ENCODE results near the gene ATP2A1. TPM values are rescaled to one million over a fixed set of nuclear protein-coding genes. Genes with fewer than 3 reads are reported as not detected.

ATP2A1 gene
- polyA plus RNA-seq, 2 of the 4 experiments (the other 2 are of a cell fraction): 0.96 to 5.2 TPM

DNA sequence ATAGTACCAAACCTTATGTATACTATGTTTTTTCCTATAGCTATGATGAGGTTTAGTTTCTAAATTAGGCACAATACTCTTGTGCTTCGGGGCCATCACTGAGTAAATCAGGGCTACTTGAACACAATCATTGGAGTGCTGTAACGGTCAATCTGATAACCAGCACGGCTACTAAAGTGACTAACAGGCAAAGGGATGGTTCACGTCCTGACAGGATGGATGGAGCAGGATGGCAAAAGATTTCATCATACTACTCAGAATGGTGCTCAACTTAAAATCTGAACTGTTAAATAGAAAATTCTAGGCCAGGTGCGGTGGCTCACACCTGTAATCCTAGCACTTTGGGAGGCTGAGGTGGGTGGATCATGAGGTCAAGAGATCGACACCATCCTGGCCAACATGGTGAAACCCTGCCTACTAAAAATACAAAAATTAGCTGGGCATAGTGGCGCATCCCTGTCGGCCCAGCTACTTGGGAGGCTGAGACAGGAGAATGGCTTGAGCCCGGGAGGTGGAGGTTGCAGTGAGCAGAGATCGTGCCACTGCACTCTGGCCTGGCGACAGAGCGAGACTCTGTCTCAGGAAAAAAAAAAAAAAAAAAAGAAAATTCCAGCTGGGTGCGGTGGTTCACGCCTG lies 39.2 kb upstream of the ATP2A1 start:
- no peak for ATAC-seq
- Histone ChIP-seq H3K9me3 (no peaks in the 10 kb centered on the region), H3K4me1 (no peaks in the 10 kb centered on the region), H3K4me2 (no peak overlapping the region), H3K27ac (no peak overlapping the region; a peak in 1 of 6 replicates), H3K4me3 (no peak overlapping the region)
- ChIA-PET POLR2A (interaction anchor here (0.7 to 1.1 kb wide), 2 partner anchors 17 to 24 kb away, joined by 5 to 8 read pairs; partner anchors contain the start of gene ATXN2L), CTCF (interaction anchor here (1.3 to 1.5 kb wide), 3 partner anchors 10 to 106 kb away, joined by 3 to 7 read pairs (median 6); no protein-coding TSS in a partner anchor)
- no peak for DNase-seq (ENCODE audit: low read depth in 1 of 2, low spot score in 1 of 2)
- 93% methylated on average over 14 of the region's 14 CpGs for WGBS (ENCODE audit: missing lambda C conversion rate)
- FAIRE-seq: no peak
- TF ChIP-seq JUN (IDR thresholded peaks at IDR 0.05): no peak; a peak in 1 of 5 replicates

DNA sequence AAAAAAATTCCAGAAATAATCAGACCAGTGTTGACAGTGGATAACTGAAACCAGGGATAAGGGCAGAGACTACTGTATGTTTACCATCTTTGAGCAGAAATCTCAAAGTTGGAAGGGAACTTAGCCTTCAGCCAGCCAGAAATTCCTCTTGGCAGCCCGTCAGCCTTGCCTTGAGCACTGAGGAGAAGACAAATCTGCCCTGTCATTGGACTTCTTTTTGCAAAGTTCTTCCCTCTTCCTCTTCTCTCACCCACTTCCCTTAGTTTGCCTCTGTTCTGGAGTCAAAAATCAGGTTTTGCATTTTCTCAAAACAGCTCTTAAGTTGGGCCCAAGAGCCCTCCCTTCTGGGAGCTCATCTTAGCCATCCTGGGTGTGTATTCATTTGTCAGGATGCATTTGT lies 38.4 kb upstream of the ATP2A1 start:
- Histone ChIP-seq H3K4me1 (peaks cover 4% of the 10 kb centered on the region), H3K27ac (no peak overlapping the region), H3K4me3 (no peak overlapping the region), H3K9me3 (no peaks in the 10 kb centered on the region), H3K4me2 (no peak overlapping the region)
- no peak for TF ChIP-seq CBX8 (IDR thresholded peaks at IDR 0.05)
- TF ChIP-seq TFCP2L1 (CRISPR knock-in tag; IDR thresholded peaks at IDR 0.05): no peak
- no peak for TF ChIP-seq POLR2AphosphoS2 (conservative IDR thresholded peaks at IDR 0.05; ENCODE audit: low read length)
- no peak for TF ChIP-seq HOXA7 (CRISPR knock-in tag; IDR thresholded peaks at IDR 0.05)
- no peak for TF ChIP-seq NR3C1 (IDR thresholded peaks at IDR 0.05)
- no peak for TF ChIP-seq EHF (CRISPR knock-in tag; IDR thresholded peaks at IDR 0.05)
- TF ChIP-seq BHLHE40 (IDR thresholded peaks at IDR 0.05; ENCODE audit: low read depth, low read length): no peak
- TF ChIP-seq GATA3 (IDR thresholded peaks at IDR 0.05; ENCODE audit: borderline replicate concordance): no peak
- TF ChIP-seq, protein P1, sequence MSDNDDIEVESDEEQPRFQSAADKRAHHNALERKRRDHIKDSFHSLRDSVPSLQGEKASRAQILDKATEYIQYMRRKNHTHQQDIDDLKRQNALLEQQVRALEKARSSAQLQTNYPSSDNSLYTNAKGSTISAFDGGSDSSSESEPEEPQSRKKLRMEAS (IDR thresholded peaks at IDR 0.05): no peak
- TF ChIP-seq RFX5 (IDR thresholded peaks at IDR 0.05): no peak
- POLR2A ChIA-PET: interaction anchor here (1.1 kb wide), 1 partner anchor 17 kb away, joined by 5 read pairs; the partner anchor contains the start of gene ATXN2L
- FAIRE-seq (no peak), ATAC-seq (no peak; a peak in 2 of 6 replicates), DNase-seq (ENCODE audit: low read depth in 1 of 2, low spot score in 1 of 2) (no peak)
- CTCF ChIA-PET: interaction anchor here (1.3 to 1.5 kb wide), 2 partner anchors 11 to 105 kb away, joined by 6 to 7 read pairs; no protein-coding TSS in a partner anchor
- 41% methylated on average over 1 of the region's 1 CpG for WGBS (ENCODE audit: missing lambda C conversion rate)

DNA sequence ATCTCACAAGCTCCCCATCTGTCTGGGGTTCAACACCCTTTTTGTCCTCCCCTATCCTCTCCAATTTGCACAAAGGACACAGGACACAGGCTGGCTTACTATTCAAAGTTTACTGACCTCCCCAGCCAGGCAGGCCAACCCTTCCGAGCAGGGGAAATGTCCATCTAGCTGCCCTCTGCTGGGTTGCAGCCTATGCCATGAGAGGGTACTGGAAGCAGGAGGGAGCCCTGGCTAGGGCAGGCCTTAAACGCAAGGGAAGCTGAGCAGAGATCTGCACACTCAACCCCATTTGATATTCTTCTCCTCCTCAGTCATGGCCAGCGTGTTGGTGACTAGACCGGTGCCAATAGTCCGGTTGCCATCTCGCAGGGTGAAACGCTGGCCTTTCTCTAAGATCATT lies 35.6 kb upstream of the ATP2A1 start:
- peaks cover 13% of the 10 kb centered on the region for H3K4me1 ChIP-seq
- H3K9me3 ChIP-seq: no peaks in the 10 kb centered on the region
- no peak overlapping the region for H3K27ac ChIP-seq
- TF ChIP-seq, protein P2, sequence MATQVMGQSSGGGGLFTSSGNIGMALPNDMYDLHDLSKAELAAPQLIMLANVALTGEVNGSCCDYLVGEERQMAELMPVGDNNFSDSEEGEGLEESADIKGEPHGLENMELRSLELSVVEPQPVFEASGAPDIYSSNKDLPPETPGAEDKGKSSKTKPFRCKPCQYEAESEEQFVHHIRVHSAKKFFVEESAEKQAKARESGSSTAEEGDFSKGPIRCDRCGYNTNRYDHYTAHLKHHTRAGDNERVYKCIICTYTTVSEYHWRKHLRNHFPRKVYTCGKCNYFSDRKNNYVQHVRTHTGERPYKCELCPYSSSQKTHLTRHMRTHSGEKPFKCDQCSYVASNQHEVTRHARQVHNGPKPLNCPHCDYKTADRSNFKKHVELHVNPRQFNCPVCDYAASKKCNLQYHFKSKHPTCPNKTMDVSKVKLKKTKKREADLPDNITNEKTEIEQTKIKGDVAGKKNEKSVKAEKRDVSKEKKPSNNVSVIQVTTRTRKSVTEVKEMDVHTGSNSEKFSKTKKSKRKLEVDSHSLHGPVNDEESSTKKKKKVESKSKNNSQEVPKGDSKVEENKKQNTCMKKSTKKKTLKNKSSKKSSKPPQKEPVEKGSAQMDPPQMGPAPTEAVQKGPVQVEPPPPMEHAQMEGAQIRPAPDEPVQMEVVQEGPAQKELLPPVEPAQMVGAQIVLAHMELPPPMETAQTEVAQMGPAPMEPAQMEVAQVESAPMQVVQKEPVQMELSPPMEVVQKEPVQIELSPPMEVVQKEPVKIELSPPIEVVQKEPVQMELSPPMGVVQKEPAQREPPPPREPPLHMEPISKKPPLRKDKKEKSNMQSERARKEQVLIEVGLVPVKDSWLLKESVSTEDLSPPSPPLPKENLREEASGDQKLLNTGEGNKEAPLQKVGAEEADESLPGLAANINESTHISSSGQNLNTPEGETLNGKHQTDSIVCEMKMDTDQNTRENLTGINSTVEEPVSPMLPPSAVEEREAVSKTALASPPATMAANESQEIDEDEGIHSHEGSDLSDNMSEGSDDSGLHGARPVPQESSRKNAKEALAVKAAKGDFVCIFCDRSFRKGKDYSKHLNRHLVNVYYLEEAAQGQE (IDR thresholded peaks at IDR 0.05): no peak
- TF ChIP-seq POLR2AphosphoS2 (conservative IDR thresholded peaks at IDR 0.05; ENCODE audit: low read length): no peak
- TF ChIP-seq, protein P3, sequence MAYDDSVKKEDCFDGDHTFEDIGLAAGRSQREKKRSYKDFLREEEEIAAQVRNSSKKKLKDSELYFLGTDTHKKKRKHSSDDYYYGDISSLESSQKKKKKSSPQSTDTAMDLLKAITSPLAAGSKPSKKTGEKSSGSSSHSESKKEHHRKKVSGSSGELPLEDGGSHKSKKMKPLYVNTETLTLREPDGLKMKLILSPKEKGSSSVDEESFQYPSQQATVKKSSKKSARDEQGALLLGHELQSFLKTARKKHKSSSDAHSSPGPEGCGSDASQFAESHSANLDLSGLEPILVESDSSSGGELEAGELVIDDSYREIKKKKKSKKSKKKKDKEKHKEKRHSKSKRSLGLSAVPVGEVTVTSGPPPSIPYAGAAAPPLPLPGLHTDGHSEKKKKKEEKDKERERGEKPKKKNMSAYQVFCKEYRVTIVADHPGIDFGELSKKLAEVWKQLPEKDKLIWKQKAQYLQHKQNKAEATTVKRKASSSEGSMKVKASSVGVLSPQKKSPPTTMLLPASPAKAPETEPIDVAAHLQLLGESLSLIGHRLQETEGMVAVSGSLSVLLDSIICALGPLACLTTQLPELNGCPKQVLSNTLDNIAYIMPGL (CRISPR knock-in tag; IDR thresholded peaks at IDR 0.05; ENCODE audit: borderline replicate concordance): no peak
- no peak for TF ChIP-seq POLR2A (IDR thresholded peaks at IDR 0.05; ENCODE audit: low read length)
- no peak for DNase-seq (ENCODE audit: low read depth in 1 of 2, low spot score in 1 of 2)
- H3K4me3 ChIP-seq: no peak overlapping the region
- ATAC-seq: no peak
- ChIA-PET CTCF (interaction anchor here (1.1 to 6.6 kb wide), 6 partner anchors 7 to 101 kb away, joined by 3 to 49 read pairs (median 6); partner anchors contain the start of gene SH2B1), POLR2A (interaction anchor here (2.0 kb wide), 1 partner anchor 20 kb away, joined by 7 read pairs; the partner anchor contains the start of gene ATXN2L)
- 93% methylated on average over 7 of the region's 7 CpGs for WGBS (ENCODE audit: missing lambda C conversion rate)
- H3K4me2 ChIP-seq: no peak overlapping the region
- no peak for FAIRE-seq
